ENCODE results near the gene ZNF385A.

The ZNF385A gene

DNA sequence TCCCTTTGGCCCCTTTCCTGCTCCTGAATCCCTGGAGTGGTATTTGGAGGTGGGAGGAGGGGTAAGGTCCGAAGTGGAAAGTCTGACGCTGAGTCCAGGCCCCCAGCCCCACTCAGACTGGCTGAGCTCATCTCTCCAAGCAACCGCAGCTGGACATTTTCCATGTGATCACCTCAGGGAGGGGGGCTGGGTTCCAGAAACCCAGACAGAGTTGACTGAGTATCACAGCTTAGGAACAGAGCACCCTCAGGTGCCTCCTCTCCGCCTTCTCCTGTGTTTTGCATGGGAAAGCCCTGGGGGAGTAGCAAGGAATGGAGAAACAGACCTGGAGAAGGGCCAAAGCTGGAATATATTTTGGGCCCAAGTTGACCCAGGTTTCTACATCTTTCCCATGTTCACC, 42.6 kb upstream of the ZNF385A start:
- H3K27me3 ChIP-seq (ENCODE audit: control insufficient read depth, low read length) = peaks cover 81% of the 10 kb centered on the region
- no peaks in the 10 kb centered on the region for H3K4me1 ChIP-seq (ENCODE audit: control insufficient read depth, low read length)

GRCh38 chr12:54426690-54427089, 42.2 kb upstream of the ZNF385A start:
- H3K4me2 ChIP-seq (ENCODE audit: low read length) = no peak overlapping the region

More for the DNA sequence above, 42.6 kb upstream of the ZNF385A start:
- H3K27ac ChIP-seq (ENCODE audit: low read depth, low read length) = no peak overlapping the region
- H3K4me3 ChIP-seq (ENCODE audit: low read length) = no peak overlapping the region
- no peaks in the 10 kb centered on the region for H3K79me2 ChIP-seq (ENCODE audit: control insufficient read depth, low read length)
- H3K9me3 ChIP-seq (ENCODE audit: control insufficient read depth, insufficient read depth, low read length) = no peaks in the 10 kb centered on the region
- no peaks in the 10 kb centered on the region for H3K9me2 ChIP-seq (replicated peaks; ENCODE audit: control insufficient read depth, low read length)
- no peaks in the 10 kb centered on the region for H4K20me1 ChIP-seq (ENCODE audit: control insufficient read depth, insufficient read depth, low read depth, low read length)
- no peak overlapping the region for H3K4me2 ChIP-seq (ENCODE audit: low read length)
- H3F3A ChIP-seq (ENCODE audit: control insufficient read depth, insufficient read depth) = no peaks in the 10 kb centered on the region
- no peaks in the 10 kb centered on the region for H3K36me3 ChIP-seq (ENCODE audit: control insufficient read depth, low read length)
- TF ChIP-seq, protein P1, sequence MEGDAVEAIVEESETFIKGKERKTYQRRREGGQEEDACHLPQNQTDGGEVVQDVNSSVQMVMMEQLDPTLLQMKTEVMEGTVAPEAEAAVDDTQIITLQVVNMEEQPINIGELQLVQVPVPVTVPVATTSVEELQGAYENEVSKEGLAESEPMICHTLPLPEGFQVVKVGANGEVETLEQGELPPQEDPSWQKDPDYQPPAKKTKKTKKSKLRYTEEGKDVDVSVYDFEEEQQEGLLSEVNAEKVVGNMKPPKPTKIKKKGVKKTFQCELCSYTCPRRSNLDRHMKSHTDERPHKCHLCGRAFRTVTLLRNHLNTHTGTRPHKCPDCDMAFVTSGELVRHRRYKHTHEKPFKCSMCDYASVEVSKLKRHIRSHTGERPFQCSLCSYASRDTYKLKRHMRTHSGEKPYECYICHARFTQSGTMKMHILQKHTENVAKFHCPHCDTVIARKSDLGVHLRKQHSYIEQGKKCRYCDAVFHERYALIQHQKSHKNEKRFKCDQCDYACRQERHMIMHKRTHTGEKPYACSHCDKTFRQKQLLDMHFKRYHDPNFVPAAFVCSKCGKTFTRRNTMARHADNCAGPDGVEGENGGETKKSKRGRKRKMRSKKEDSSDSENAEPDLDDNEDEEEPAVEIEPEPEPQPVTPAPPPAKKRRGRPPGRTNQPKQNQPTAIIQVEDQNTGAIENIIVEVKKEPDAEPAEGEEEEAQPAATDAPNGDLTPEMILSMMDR (IDR thresholded peaks at IDR 0.05; ENCODE audit: low read depth, low read length, poor library complexity, severe bottlenecking) = no peak
- no peak for TF ChIP-seq EZH2phosphoT487 (IDR thresholded peaks at IDR 0.05; ENCODE audit: borderline replicate concordance, low read length)

DNA sequence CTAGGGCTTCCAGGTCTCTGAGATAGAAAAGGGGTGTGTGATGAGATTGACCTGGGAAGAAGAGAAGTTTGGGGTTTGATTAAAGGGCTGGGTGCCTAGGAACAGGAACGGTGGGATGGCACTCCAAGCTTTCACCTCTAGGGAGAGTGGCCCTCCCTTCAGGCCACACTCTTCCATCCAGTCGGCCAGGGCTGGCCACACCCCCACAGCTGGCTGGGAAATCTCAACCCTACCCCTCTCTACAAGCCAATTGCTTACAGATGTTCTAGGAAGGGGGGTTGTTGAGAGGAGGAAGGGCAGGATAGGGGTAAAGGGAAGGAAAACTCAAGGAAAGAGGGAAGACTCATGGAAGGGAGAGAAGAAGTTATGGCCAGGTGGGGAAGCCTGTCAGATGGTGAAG, 41.2 kb upstream of the ZNF385A start:
- H3K4me1 ChIP-seq (ENCODE audit: control insufficient read depth, low read length) = no peaks in the 10 kb centered on the region

More at GRCh38 chr12:54426690-54427089, 42.2 kb upstream of the ZNF385A start:
- Histone ChIP-seq H3K36me3 (ENCODE audit: control insufficient read depth, low read length) (no peaks in the 10 kb centered on the region), H3K9me2 (replicated peaks; ENCODE audit: control insufficient read depth, low read length) (no peaks in the 10 kb centered on the region), H3K4me3 (ENCODE audit: low read length) (no peak overlapping the region), H3F3A (ENCODE audit: control insufficient read depth, insufficient read depth) (no peaks in the 10 kb centered on the region), H3K27me3 (ENCODE audit: control insufficient read depth, low read length) (peaks cover 81% of the 10 kb centered on the region), H3K9me3 (ENCODE audit: control insufficient read depth, insufficient read depth, low read length) (no peaks in the 10 kb centered on the region), H3K4me1 (ENCODE audit: control insufficient read depth, low read length) (no peaks in the 10 kb centered on the region), H3K79me2 (ENCODE audit: control insufficient read depth, low read length) (no peaks in the 10 kb centered on the region), H3K27ac (ENCODE audit: low read depth, low read length) (no peak overlapping the region), H4K20me1 (ENCODE audit: control insufficient read depth, insufficient read depth, low read depth, low read length) (no peaks in the 10 kb centered on the region)
- no peak for TF ChIP-seq EZH2phosphoT487 (IDR thresholded peaks at IDR 0.05; ENCODE audit: borderline replicate concordance, low read length)
- TF ChIP-seq, protein P1 (IDR thresholded peaks at IDR 0.05; ENCODE audit: low read depth, low read length, poor library complexity, severe bottlenecking) = no peak

More for the DNA sequence above, 41.2 kb upstream of the ZNF385A start:
- Histone ChIP-seq H3F3A (ENCODE audit: control insufficient read depth, insufficient read depth) (no peaks in the 10 kb centered on the region), H3K9me2 (replicated peaks; ENCODE audit: control insufficient read depth, low read length) (no peaks in the 10 kb centered on the region), H3K27ac (ENCODE audit: low read depth, low read length) (no peak overlapping the region), H3K79me2 (ENCODE audit: control insufficient read depth, low read length) (no peaks in the 10 kb centered on the region), H3K4me3 (ENCODE audit: low read length) (no peak overlapping the region), H3K9me3 (ENCODE audit: control insufficient read depth, insufficient read depth, low read length) (no peaks in the 10 kb centered on the region), H3K27me3 (ENCODE audit: control insufficient read depth, low read length) (peaks cover 87% of the 10 kb centered on the region), H3K4me2 (ENCODE audit: low read length) (no peak overlapping the region), H3K36me3 (ENCODE audit: control insufficient read depth, low read length) (no peaks in the 10 kb centered on the region), H4K20me1 (ENCODE audit: control insufficient read depth, insufficient read depth, low read depth, low read length) (no peaks in the 10 kb centered on the region)
- TF ChIP-seq, protein P1 (IDR thresholded peaks at IDR 0.05; ENCODE audit: low read depth, low read length, poor library complexity, severe bottlenecking) = no peak
- no peak for TF ChIP-seq EZH2phosphoT487 (IDR thresholded peaks at IDR 0.05; ENCODE audit: borderline replicate concordance, low read length)

Data from DOHH2 (cell line).